H9 (cell line): ENCODE results near the gene HES4. TPM values are rescaled to one million over a fixed set of nuclear protein-coding genes. Genes with fewer than 3 reads are reported as not detected.
A peak's percentile ranks its signal among the peaks of the same experiment; 100 is the strongest.

Experiments
- DNase-seq: peaks from one replicate; pipeline ENCODE4 v3.0.0-alpha.2; 2017
- H2AFZ ChIP-seq: one replicate; pipeline ENCODE4 v1.6.1; 2013; ENCODE audit warnings: mild to moderate bottlenecking, low read length, control low read depth, moderate library complexity
- H2AK5ac ChIP-seq: 2 replicates; pipeline ENCODE4 v1.6.1; 2013; ENCODE audit warnings: low read length, control low read depth, mixed read lengths; ENCODE audit not compliant: insufficient read length
- H2BK120ac ChIP-seq: one replicate; pipeline ENCODE4 v1.6.1; 2013; ENCODE audit warnings: low read depth, mild to moderate bottlenecking, low read length, control low read depth, inconsistent platforms; ENCODE audit not compliant: poor library complexity, severe bottlenecking
- H2BK12ac ChIP-seq: 2 replicates; pipeline ENCODE4 v1.6.1; 2013; ENCODE audit warnings: low read length, control low read depth, mixed read lengths, low read depth; ENCODE audit not compliant: insufficient read length
- H2BK15ac ChIP-seq: 2 replicates; pipeline ENCODE4 v1.6.1; 2013; ENCODE audit warnings: low read depth, low read length, control low read depth
- H2BK20ac ChIP-seq: one replicate; pipeline ENCODE4 v1.6.1; 2013; ENCODE audit warnings: low read depth, mild to moderate bottlenecking, low read length, control low read depth, inconsistent platforms; ENCODE audit not compliant: poor library complexity, severe bottlenecking
- H2BK5ac ChIP-seq: 2 replicates; pipeline ENCODE4 v1.6.1; 2013; ENCODE audit warnings: low read length, control low read depth, mixed read lengths; ENCODE audit not compliant: insufficient read length
- H3K14ac ChIP-seq: 2 replicates; pipeline ENCODE4 v1.6.1; 2013; ENCODE audit warnings: low read length, control low read depth; ENCODE audit not compliant: insufficient read depth
- H3K18ac ChIP-seq: 2 replicates; pipeline ENCODE4 v1.6.1; 2013; ENCODE audit warnings: low read depth, mild to moderate bottlenecking, mixed read lengths, low read length, control low read depth; ENCODE audit not compliant: insufficient read length
- H3K23ac ChIP-seq: 2 replicates; pipeline ENCODE4 v1.6.1; 2013; ENCODE audit warnings: low read length, control low read depth, mixed read lengths, low read depth; ENCODE audit not compliant: insufficient read length
- H3K23me2 ChIP-seq: 2 replicates; pipeline ENCODE4 v1.6.1; 2013; ENCODE audit warnings: low read depth, mild to moderate bottlenecking, mixed read lengths, low read length, control low read depth; ENCODE audit not compliant: insufficient read length, poor library complexity, severe bottlenecking
- H3K27ac ChIP-seq: 2 replicates; pipeline ENCODE4 v1.5.1; 2013; ENCODE audit warnings: low read length, control low read depth, mixed read lengths, low read depth; ENCODE audit not compliant: insufficient read length
- H3K27me3 ChIP-seq: 2 replicates; pipeline ENCODE4 v1.6.1; 2013; ENCODE audit warnings: low read length, control low read depth, inconsistent platforms; ENCODE audit not compliant: insufficient read depth
- H3K4ac ChIP-seq: 2 replicates; pipeline ENCODE4 v1.6.1; 2013; ENCODE audit warnings: low read depth, mild to moderate bottlenecking, control low read depth, inconsistent platforms, low read length, moderate library complexity
- H3K4me1 ChIP-seq: 2 replicates; pipeline ENCODE4 v1.6.1; 2013; ENCODE audit warnings: low read length, control low read depth, inconsistent platforms; ENCODE audit not compliant: insufficient read depth
- H3K4me2 ChIP-seq: 2 replicates; pipeline ENCODE4 v1.6.1; 2013; ENCODE audit warnings: low read length, control low read depth, mixed read lengths; ENCODE audit not compliant: insufficient read length, insufficient read depth
- H3K56ac ChIP-seq: 2 replicates; pipeline ENCODE4 v1.6.1; 2013; ENCODE audit warnings: low read depth, mild to moderate bottlenecking, mixed read lengths, low read length, control low read depth; ENCODE audit not compliant: insufficient read length
- H3K79me1 ChIP-seq: 2 replicates; pipeline ENCODE4 v1.6.1; 2013; ENCODE audit warnings: low read depth, mild to moderate bottlenecking, moderate library complexity, low read length, control low read depth, inconsistent platforms; ENCODE audit not compliant: insufficient read depth, poor library complexity, severe bottlenecking
- H3K79me2 ChIP-seq: 2 replicates; pipeline ENCODE4 v1.6.1; 2013; ENCODE audit warnings: low read length, control low read depth, inconsistent platforms; ENCODE audit not compliant: insufficient read depth
- H3K9ac ChIP-seq: 2 replicates; pipeline ENCODE4 v1.6.1; 2013; ENCODE audit warnings: low read length, control low read depth, mixed read lengths; ENCODE audit not compliant: insufficient read length; ENCODE audit errors: extremely low read depth
- H3K9me3 ChIP-seq: one replicate; pipeline ENCODE4 v1.6.1; 2013; ENCODE audit warnings: low read depth, low read length, inconsistent platforms; ENCODE audit not compliant: control insufficient read depth
- H3T11ph ChIP-seq: one replicate; pipeline ENCODE4 v1.6.1; 2013; ENCODE audit warnings: mild to moderate bottlenecking, low read length, control low read depth, inconsistent platforms
- H4K20me1 ChIP-seq: one replicate; pipeline ENCODE4 v1.6.1; 2013; ENCODE audit not compliant: control insufficient read depth, insufficient read length, insufficient read depth
- H4K5ac ChIP-seq: 2 replicates; pipeline ENCODE4 v1.6.1; 2013; ENCODE audit warnings: low read depth, mild to moderate bottlenecking, mixed read lengths, low read length, control low read depth; ENCODE audit not compliant: insufficient read length
- H4K8ac ChIP-seq: replicated peaks from 2 replicates; pipeline ENCODE4 v1.6.1; 2013; ENCODE audit warnings: low read length, control low read depth, mixed read lengths, low read depth; ENCODE audit not compliant: insufficient read length
- H4K91ac ChIP-seq: 2 replicates; pipeline ENCODE4 v1.6.1; 2013; ENCODE audit warnings: low read depth, mild to moderate bottlenecking, moderate library complexity, mixed read lengths, low read length, control low read depth; ENCODE audit not compliant: insufficient read length
- H3K27ac Mint-ChIP-seq, 3 experiments: 2 replicates in 2 of 3; 3 replicates in 1 of 3; pipeline ENCODE4 v1.8.0; 2020 to 2021; ENCODE audit warnings: mixed read lengths in 3 of 3, mild to moderate bottlenecking in 1 of 3, moderate library complexity in 1 of 3
- H3K27me3 Mint-ChIP-seq: 2 replicates; pipeline ENCODE4 v1.8.0; 2021; ENCODE audit warnings: low read depth, mild to moderate bottlenecking, moderate library complexity, mixed read lengths
- H3K36me3 Mint-ChIP-seq, 3 experiments: 2 replicates in 2 of 3; 3 replicates in 1 of 3; pipeline ENCODE4 v1.8.0; 2020 to 2021; ENCODE audit warnings: low read depth in 3 of 3, mixed read lengths in 3 of 3; ENCODE audit not compliant: insufficient read depth in 1 of 3
- H3K4me1 Mint-ChIP-seq, 2 experiments: 2 replicates each; pipeline ENCODE4 v1.8.0; 2020; ENCODE audit warnings: mixed read lengths in 2 of 2
- H3K4me3 Mint-ChIP-seq, 2 experiments: 2 replicates in 1 of 2; 3 replicates in 1 of 2; pipeline ENCODE4 v1.8.0; 2020 to 2021; ENCODE audit warnings: mild to moderate bottlenecking in 2 of 2, mixed read lengths in 2 of 2, moderate library complexity in 1 of 2
- H3K9me3 Mint-ChIP-seq, 2 experiments: 2 replicates in 1 of 2; 3 replicates in 1 of 2; pipeline ENCODE4 v1.8.0; 2020; ENCODE audit warnings: mild to moderate bottlenecking in 2 of 2, mixed read lengths in 2 of 2, moderate library complexity in 1 of 2
- CTCF ChIP-seq: fragments of 200-600 bp; sonication (generic); conservative IDR thresholded peaks from 3 replicates; pipeline ENCODE4 v1.8.0; 2021; ENCODE audit warnings: antibody characterized with exemption, mild to moderate bottlenecking
- WGBS: extraction: QIAGEN DNeasy Blood & Tissue Kit; methylation state at CpG from one replicate; pipeline ENCODE4 v1.1.7; 2013; ENCODE audit warnings: missing lambda C conversion rate, low lambda C conversion rate, mixed read lengths; ENCODE audit not compliant: insufficient read length; ENCODE audit errors: extremely low coverage; 5-methylcytosine and 5-hydroxymethylcytosine counted together
- total RNA-seq: library from RNA; stranded (reverse); gene quantifications from 2 replicates; pipeline ENCODE4 v1.2.1, GENCODE V29; 2021

The HES4 gene
- total RNA-seq, 1 experiment from 2014 or later, result 4.0 TPM

- Histone ChIP-seq H2BK20ac (no peak overlapping the region), H4K5ac (no peak overlapping the region), H3K9ac (no peak overlapping the region), H3K4me2 (peak overlapping the region; percentile 38), H3K27me3 (no peaks in the 10 kb centered on the region; the same call in 1 of the 2 replicates), H2AFZ (no peak overlapping the region), H3K4me1 (no peaks in the 10 kb centered on the region), H2AK5ac (no peak overlapping the region), H3K14ac (no peak overlapping the region), H3K79me1 (no peaks in the 10 kb centered on the region), H2BK12ac (no peak overlapping the region), H2BK120ac (no peak overlapping the region), H4K91ac (no peak overlapping the region), H3K4ac (no peak overlapping the region), H3K9me3 (no peaks in the 10 kb centered on the region), H3K27ac (no peak overlapping the region), H3T11ph (no peak overlapping the region), H3K23ac (no peak overlapping the region), H3K18ac (no peak overlapping the region), H2BK5ac (no peak overlapping the region), H4K20me1 (no peaks in the 10 kb centered on the region), H2BK15ac (no peak overlapping the region), H3K56ac (no peak overlapping the region), H3K23me2 (peaks cover 4% of the 10 kb centered on the region), H4K8ac (no peak overlapping the region), H3K79me2 (no peaks in the 10 kb centered on the region)
- peaks cover 6 to 39% (median 32%) of the 10 kb centered on the region in 3 experiments; a peak in 6 of 7 replicates for H3K36me3 Mint-ChIP-seq
- no peak for DNase-seq
- peaks cover 51% of the 10 kb centered on the region for H3K27me3 Mint-ChIP-seq
- H3K4me1 Mint-ChIP-seq, result peaks cover 7 to 17% of the 10 kb centered on the region in 2 experiments
- no peak overlapping the region for H3K27ac Mint-ChIP-seq
- no peaks in the 10 kb centered on the region for H3K9me3 Mint-ChIP-seq
- peak overlapping the region; percentile 47 to 72; a peak in 4 of 5 replicates for H3K4me3 Mint-ChIP-seq
- no CpG with 5 or more reads among the region's 17 CpGs for WGBS
- TF ChIP-seq CTCF, result no peak
These were observed 39.4 kb upstream of the HES4 start for GRCh38 chr1:1039145-1039910.
